Measurements from ENCODE around the gene TEAD2.
"Not testable (repeated sequence)": the region's sequence is repeated elsewhere in the genome, so short reads cannot be mapped to it uniquely, and the experiment has no call there.

The TEAD2 gene

GRCh38 chr19:49391581-49392399, 29.6 kb upstream of the TEAD2 start:
- DNase-seq (peak; percentile 71 to 78), ATAC-seq (peak; percentile 90)
- Mint-ChIP-seq H3K4me1 (peaks cover 20% of the 10 kb centered on the region), H3K27me3 (peaks cover 8% of the 10 kb centered on the region), H3K9me3 (no peaks in the 10 kb centered on the region), H3K4me3 (no peak overlapping the region), H3K27ac (no peak overlapping the region)

GRCh38 chr19:49390929-49391359, 28.7 kb upstream of the TEAD2 start:
- Mint-ChIP-seq H3K27me3 (peaks cover 8% of the 10 kb centered on the region), H3K4me1 (peaks cover 20% of the 10 kb centered on the region), H3K4me3 (no peak overlapping the region), H3K27ac (no peak overlapping the region), H3K9me3 (no peaks in the 10 kb centered on the region)
- DNase-seq (no peak), ATAC-seq (no peak)

GRCh38 chr19:49390131-49390928, 28.1 kb upstream of the TEAD2 start:
- H3K9me3 Mint-ChIP-seq: no peaks in the 10 kb centered on the region
- H3K4me3 Mint-ChIP-seq: no peak overlapping the region
- DNase-seq (no peak), ATAC-seq (no peak)
- H3K27ac Mint-ChIP-seq: no peak overlapping the region
- peaks cover 8% of the 10 kb centered on the region for H3K27me3 Mint-ChIP-seq
- H3K4me1 Mint-ChIP-seq: peaks cover 20% of the 10 kb centered on the region

GRCh38 chr19:49389406-49389805, 27.2 kb upstream of the TEAD2 start:
- DNase-seq (no peak), ATAC-seq (no peak)
- Mint-ChIP-seq H3K4me1 (peaks cover 20% of the 10 kb centered on the region), H3K27ac (no peak overlapping the region), H3K4me3 (no peak overlapping the region), H3K27me3 (peaks cover 8% of the 10 kb centered on the region), H3K9me3 (no peaks in the 10 kb centered on the region)

- Mint-ChIP-seq H3K27me3 (peaks cover 8% of the 10 kb centered on the region), H3K27ac (peak within 1 kb of the TSS; percentile 80 to 88), H3K4me3 (peak within 1 kb of the TSS; percentile 44 to 66), H3K9me3 (no peaks in the 10 kb centered on the region), H3K4me1 (peaks cover 20% of the 10 kb centered on the region)
- DNase-seq (peak; percentile 66 to 91), ATAC-seq (peak; percentile 68)
Observed at GRCh38 chr19:49387936-49388372, 25.7 kb upstream of the TEAD2 start, which contains the start of gene KASH5. Gene KASH5 (plus strand): TSS chr19:49388249. CDS start chr19:49390884, 2,635 bp downstream.

- H3K27ac Mint-ChIP-seq: no peak overlapping the region
- H3K9me3 Mint-ChIP-seq: no peaks in the 10 kb centered on the region
- no peaks in the 10 kb centered on the region for H3K27me3 Mint-ChIP-seq
- peaks cover 11% of the 10 kb centered on the region for H3K4me1 Mint-ChIP-seq
- H3K4me3 Mint-ChIP-seq: no peak overlapping the region
- ATAC-seq (no peak), DNase-seq (no peak)
Observed at GRCh38 chr19:49383599-49383998, 21.4 kb upstream of the TEAD2 start.

GRCh38 chr19:49382639-49383038, 20.4 kb upstream of the TEAD2 start:
- no peaks in the 10 kb centered on the region for H3K9me3 Mint-ChIP-seq
- no peaks in the 10 kb centered on the region for H3K27me3 Mint-ChIP-seq
- no peak overlapping the region for H3K27ac Mint-ChIP-seq
- peaks cover 5% of the 10 kb centered on the region for H3K4me1 Mint-ChIP-seq
- H3K4me3 Mint-ChIP-seq: no peak overlapping the region
- ATAC-seq: no peak
- no peak for DNase-seq

GRCh38 chr19:49380391-49380790, 18.2 kb upstream of the TEAD2 start:
- ATAC-seq: no peak

GRCh38 chr19:49378512-49378911, 16.3 kb upstream of the TEAD2 start:
- ATAC-seq (no peak), DNase-seq (no peak)
- Mint-ChIP-seq H3K27me3 (no peaks in the 10 kb centered on the region), H3K4me1 (no peaks in the 10 kb centered on the region), H3K4me3 (no peak overlapping the region), H3K27ac (no peak overlapping the region), H3K9me3 (no peaks in the 10 kb centered on the region)

More at GRCh38 chr19:49380391-49380790, 18.2 kb upstream of the TEAD2 start:
- DNase-seq: no peak
- Mint-ChIP-seq H3K4me1 (no peaks in the 10 kb centered on the region), H3K4me3 (no peak overlapping the region), H3K27me3 (no peaks in the 10 kb centered on the region), H3K9me3 (no peaks in the 10 kb centered on the region), H3K27ac (no peak overlapping the region)

GRCh38 chr19:49374665-49375434, 12.6 kb upstream of the TEAD2 start:
- Mint-ChIP-seq H3K4me1 (no peaks in the 10 kb centered on the region), H3K27ac (no peak overlapping the region), H3K9me3 (peaks cover 0 to 3% of the 10 kb centered on the region in 2 donors), H3K27me3 (no peaks in the 10 kb centered on the region), H3K4me3 (no peak overlapping the region)
- DNase-seq (no peak), ATAC-seq (no peak)

GRCh38 chr19:49373174-49373573, 11.0 kb upstream of the TEAD2 start:
- peaks cover 0 to 14% of the 10 kb centered on the region in 2 donors for H3K9me3 Mint-ChIP-seq
- not testable (repeated sequence) for DNase-seq, H3K27me3 Mint-ChIP-seq, H3K27ac Mint-ChIP-seq, H3K4me1 Mint-ChIP-seq, H3K4me3 Mint-ChIP-seq, ATAC-seq

GRCh38 chr19:49371184-49371583, 9.0 kb upstream of the TEAD2 start:
- H3K27ac Mint-ChIP-seq: no peak overlapping the region
- no peak for DNase-seq
- H3K4me3 Mint-ChIP-seq: no peak overlapping the region
- H3K4me1 Mint-ChIP-seq: no peaks in the 10 kb centered on the region
- H3K9me3 Mint-ChIP-seq: peaks cover 0 to 14% of the 10 kb centered on the region in 2 donors
- no peak for ATAC-seq
- H3K27me3 Mint-ChIP-seq: peaks cover 15% of the 10 kb centered on the region

GRCh38 chr19:49368711-49369358, 6.6 kb upstream of the TEAD2 start:
- H3K9me3 Mint-ChIP-seq: peaks cover 0 to 14% of the 10 kb centered on the region in 2 donors
- no peak for ATAC-seq
- H3K4me1 Mint-ChIP-seq: no peaks in the 10 kb centered on the region
- no peak for DNase-seq
- no peak overlapping the region for H3K27ac Mint-ChIP-seq
- H3K27me3 Mint-ChIP-seq: peaks cover 15% of the 10 kb centered on the region
- H3K4me3 Mint-ChIP-seq: no peak overlapping the region

- Mint-ChIP-seq H3K4me1 (no peaks in the 10 kb centered on the region), H3K27me3 (peaks cover 15% of the 10 kb centered on the region), H3K9me3 (peaks cover 0 to 14% of the 10 kb centered on the region in 2 donors), H3K27ac (no peak overlapping the region), H3K4me3 (no peak overlapping the region)
- no peak for ATAC-seq
- no peak for DNase-seq
Observed at GRCh38 chr19:49366110-49366509, 3.9 kb upstream of the TEAD2 start.
